H4 (cell line): ENCODE results near the gene LOXL3. TPM values are rescaled to one million over a fixed set of nuclear protein-coding genes. Genes with fewer than 3 reads are reported as not detected.

Experiments used
- DNase-seq: peaks from one replicate; pipeline ENCODE4 v3.0.0-alpha.2; 2015; ENCODE audit warnings: low spot score
- total RNA-seq: library from RNA; depleted of rRNA; stranded (reverse); fragments of >200 nt; shearing (Covaris generic); gene quantifications from 2 replicates; pipeline ENCODE4 v1.2.3, GENCODE V29; 2014; rRNA removed

The LOXL3 gene, protein sequence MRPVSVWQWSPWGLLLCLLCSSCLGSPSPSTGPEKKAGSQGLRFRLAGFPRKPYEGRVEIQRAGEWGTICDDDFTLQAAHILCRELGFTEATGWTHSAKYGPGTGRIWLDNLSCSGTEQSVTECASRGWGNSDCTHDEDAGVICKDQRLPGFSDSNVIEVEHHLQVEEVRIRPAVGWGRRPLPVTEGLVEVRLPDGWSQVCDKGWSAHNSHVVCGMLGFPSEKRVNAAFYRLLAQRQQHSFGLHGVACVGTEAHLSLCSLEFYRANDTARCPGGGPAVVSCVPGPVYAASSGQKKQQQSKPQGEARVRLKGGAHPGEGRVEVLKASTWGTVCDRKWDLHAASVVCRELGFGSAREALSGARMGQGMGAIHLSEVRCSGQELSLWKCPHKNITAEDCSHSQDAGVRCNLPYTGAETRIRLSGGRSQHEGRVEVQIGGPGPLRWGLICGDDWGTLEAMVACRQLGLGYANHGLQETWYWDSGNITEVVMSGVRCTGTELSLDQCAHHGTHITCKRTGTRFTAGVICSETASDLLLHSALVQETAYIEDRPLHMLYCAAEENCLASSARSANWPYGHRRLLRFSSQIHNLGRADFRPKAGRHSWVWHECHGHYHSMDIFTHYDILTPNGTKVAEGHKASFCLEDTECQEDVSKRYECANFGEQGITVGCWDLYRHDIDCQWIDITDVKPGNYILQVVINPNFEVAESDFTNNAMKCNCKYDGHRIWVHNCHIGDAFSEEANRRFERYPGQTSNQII
- 2.0 and 2.4 TPM in 2 replicates for total RNA-seq

DNA sequence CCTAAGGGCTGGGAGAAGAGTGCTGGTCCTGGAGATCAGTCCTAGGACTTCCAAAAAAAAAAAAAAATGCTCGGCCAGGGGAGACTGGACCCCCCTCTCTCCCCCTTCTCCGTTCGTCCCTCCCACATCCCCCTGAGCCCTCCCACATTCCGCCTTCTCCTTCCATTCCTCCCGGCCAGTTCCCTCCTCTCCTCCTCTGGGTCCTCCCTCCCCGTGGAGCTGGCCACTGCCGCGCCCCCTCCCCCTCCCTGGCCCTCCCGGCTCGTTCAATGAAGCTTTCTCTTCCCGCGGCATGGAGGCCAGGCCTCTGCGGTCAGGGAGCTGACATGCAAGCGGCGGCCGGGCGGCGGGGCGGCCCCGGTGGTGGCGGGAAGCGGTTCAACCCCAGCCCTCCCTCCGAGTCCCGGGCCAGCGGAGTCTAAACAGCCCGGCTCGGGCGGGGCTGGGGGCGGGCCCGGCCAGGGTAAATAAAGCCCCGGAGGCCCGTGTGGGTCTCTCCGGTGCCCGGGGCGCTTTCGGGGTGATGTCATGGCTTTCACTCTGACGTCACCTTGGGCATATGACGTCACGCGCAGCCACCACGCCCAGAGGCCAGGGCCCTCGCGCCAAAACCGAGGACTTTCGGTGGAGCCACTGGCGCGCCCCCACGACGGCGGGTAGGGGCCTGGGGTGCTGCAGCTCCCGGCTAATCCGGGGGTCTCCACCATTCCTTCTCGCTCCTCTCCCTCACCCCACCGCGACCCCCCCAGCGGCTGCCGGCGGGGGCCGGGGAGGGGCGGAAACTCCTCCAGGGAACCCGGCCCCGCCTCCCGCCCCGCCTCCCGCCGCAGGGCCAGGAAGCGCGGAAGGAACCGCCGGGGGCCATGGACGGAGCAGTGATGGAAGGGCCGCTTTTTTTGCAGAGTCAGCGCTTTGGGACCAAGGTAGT, at the start of gene LOXL3, which contains the start of gene DOK1:
Gene LOXL3 (minus strand): TSS at position 51 of the 928 bp plus-strand sequence. CDS start 1,308 bp downstream, outside the sequence.
Gene DOK1 (plus strand): TSS at position 829 of the 928 bp plus-strand sequence. CDS start 35 bp downstream, at position 864.
- DNase-seq = peak; percentile 88

DNA sequence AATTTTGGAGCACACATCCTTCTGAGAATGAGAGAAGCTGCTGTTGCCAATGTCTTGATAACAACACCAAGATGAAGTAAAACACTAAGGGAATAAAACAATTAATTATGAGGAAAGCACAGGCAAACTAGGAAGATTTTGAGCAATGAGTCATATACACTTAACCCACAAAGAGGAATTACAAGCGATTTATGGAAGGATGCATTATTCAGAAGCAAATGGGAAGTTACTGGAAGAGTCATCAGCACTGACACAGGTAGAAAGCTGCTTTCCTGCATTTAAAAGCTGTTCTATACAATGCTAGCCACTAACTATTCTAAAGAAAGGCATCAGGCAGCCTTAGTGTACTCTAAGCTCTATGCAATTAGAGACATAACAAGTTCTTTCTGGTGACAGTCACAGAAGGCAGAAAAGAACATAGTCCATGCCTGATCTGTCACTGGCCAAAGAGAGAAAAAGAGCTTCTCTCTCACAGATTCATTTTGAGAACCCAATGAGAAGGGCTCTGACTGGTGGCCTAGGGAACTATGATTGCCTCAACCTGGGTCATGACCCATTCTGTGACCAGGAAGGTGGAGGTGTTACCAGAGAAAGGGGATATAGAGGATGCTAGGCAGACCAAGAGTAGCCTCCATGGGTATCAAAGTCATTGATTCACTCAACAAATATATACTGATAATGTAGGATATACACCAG, 49.0 kb upstream of the LOXL3 start:
- peak; percentile 44 for DNase-seq

DNA sequence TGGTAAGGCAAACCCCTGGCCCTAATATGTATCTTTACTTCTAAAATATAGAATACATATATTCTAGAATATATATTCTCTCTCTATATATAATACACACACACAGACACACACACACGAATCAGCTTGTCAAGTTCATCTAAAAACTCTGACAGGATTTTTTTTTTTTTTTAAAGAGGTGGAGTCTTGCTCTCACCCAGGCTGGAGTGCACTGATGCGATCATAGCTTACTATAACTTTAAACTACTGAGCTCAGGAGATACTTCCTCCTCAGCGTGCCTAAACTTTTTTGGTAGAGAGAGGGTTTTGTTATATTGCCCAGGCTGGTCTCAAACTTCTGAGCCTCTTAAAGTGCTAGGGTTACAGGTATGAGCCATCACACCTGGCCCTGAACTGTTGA, 45.9 kb upstream of the LOXL3 start:
- DNase-seq = no peak

DNA sequence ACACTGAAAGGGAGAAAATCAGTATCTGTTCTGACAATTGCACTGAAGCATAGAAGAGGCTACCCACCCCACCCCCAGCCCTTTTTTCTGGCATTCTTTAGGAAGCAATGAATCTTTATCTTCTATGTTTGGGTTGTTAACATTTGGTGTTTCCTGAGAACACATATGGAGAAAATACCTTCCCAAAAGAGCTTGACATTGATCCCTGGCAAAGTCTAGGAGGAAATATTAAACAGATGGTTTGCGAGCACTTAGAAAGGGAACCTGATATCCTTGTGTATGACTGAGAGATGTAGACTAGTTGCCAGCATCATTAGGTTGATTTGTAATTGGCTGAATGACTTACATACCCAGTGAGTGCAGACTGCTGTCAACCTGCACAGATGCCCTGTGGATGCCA, 43.7 kb upstream of the LOXL3 start:
- no peak for DNase-seq

DNA sequence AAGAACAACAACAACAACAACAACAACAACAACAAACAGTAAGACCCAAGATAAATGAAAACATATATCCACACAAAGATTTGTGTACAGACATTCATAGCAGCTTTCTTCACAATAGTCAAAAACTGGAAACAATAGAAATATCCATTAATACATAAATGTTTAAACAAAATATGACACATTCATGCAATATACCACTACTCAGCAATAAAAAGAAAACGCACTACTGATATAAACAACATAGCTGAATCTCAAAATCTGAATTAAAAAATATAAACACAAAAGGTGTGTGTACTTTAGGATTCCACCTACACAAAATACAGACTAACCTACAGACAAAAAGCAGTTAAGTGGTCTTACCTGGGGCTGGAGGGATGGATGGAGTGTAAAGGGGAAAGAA, 42.8 kb upstream of the LOXL3 start:
- DNase-seq = no peak

DNA sequence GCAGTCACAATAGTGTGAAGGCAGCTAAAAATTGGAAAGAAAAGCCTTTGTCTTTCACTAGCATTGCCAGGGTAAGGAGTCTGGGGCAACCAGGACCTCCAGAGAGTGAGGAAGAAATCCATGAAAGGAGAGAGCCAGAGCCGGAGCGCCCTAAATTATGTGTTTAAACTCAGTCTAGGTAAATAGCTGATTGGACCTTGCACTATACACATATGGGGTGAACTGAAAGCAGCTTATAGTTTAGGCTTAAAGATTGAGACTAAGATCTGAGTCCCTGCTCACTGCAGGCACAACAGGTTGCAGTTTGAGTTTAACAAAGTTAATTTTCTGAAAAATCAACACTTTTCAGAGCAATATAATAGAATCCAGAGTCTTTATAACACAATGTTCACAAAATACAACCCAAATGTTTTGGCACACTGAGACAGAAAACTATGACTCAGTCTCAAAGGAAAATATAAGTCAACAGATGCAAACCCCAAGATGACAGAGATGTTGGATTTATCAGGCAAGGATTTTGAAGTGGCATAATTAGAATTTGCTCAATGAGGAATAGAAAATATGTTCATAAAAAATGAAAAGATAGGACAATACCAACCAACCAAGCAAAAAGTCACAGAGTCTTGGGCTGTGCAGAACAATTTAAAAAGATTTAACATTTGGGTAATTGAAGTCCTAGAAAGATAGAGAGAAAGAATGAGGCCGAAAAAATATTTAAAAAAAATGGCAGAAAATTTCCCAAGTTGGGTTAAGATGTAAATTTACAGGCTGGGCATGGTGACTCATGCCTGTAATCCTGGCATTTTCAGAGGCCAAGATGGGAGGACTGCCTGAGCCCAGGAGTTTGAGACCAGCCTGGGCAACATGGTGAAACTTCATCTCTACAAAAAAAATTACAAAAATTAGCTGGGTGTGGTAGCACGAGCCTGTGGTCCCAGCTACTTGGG, 40.4 kb upstream of the LOXL3 start:
- no peak for DNase-seq

DNA sequence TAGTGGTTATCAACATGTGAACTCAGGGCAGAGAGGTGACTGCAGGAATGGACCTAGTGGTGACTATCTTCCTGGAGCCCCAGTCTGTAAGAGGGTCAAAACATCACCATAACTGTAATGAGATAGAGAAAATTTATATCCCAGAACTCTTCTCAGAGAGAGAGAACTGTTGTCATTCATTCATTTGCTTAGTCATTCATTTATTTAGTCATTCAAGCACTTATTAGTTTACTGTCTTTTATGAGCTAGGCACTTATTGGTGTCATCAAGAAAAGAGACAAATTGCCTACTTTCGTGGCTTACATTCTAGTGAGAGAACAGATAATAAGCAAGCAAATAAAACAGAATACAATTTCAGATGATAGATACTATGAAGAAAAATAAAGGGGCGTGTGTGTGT, 34.9 kb upstream of the LOXL3 start:
- DNase-seq = no peak

DNA sequence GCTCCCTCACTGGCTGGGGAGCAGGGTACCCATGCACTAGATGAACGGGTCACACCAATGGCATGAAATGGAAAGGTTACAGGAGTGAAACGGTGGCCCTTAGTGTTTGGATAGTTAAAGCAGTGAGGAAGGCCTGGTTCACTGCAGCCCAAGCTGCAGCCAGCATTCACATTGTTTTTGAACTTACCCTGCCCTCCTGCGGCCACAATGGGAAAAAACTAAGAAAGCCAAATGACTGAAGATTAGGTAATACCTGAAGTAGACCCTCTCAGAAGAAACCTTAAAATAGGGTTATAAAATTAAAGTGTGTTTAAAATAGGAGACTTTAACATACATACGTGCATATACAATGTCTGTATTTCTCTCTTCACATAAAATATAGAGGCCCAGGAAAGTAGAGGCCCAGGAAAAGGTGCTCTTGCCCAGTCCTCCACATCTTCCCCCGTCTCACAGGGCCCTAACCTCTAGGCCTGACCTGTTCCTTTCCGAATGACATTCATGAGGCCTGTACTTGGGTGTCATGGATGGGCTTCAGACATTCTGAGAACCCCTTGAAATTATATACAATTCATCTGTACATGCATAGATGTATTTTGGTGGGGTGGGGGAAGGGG, 34.0 kb upstream of the LOXL3 start:
- DNase-seq = peak; percentile 65

DNA sequence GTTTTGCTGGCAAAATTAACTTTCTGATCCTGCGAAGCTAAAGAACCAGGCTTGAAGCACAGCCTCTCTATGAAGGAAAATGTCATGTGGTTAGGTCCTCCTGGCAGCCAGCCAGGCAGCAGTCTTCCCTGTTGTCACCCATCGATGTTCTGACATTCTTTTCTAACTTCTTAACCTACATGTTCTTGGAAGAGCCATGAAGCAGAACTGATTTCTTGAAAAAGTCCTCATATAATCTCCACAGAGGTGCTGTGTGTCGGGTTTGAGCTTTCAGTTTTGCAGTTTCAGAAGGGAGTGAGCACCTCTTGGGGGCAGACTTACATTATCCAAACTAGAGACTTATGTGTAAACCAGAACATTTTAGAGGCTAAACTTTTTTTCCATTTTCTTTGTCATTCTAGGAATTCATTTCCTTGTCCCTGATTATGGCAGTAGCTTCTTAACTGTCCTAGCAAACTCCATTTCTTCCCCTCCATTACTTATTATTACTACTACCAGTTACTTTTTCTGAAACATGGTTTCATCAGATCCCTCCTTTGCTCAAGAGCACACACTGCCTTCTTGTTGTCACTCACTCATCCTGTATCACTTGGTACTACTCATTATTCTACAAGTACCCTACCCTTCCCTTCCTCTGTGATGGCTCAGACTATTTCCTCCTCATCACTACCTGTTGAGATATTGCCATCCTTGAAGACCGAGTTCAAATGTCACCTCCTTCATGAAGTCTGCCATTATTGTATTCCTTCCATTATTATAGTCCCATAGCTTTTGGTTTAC, 31.9 kb upstream of the LOXL3 start:
- DNase-seq = no peak

DNA sequence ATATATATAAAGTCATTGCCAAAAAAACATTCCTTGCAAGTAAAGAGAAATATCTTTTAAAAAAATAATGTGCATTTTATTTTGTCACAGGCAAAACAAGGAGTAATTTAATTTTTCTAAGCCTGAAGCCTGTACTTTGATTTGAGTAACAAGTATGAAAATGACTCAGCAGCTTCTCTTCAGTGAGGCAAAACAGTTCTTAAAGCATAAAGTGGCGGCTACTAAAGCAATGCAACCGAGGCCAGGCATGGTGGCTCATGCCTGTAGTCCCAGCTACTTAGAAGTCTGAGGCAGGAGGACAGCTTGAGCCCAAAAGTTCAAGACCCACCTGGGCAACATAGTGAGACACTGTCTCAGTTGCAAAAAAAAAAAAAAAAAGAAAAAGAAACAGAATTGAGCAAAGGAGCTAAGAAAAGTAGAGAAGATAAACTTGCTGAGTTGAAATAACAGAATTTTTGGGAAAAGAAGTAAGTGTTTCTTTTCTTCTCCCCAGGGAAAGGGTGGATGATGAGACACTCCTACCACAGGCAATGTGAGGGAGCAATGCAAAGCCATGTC, 30.4 kb upstream of the LOXL3 start:
- no peak for DNase-seq

DNA sequence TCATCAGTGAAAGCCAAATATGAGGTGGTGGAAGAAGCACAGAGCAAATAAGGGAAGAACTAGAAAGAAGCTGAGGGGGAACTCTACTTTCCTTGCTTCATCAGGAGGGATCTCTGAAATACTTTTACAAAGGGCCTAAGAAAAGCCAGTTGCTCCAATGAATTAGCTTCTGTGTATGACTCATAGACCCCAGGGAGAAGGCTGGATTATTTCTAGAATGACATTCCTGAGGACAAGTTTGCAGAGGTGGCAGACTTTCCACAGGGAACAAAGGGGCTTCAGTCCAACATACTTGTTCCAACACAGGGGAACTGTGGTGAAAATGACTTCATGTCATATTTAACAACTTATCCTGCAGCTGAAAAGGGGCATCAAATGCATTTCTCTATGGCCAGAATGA, 29.8 kb upstream of the LOXL3 start:
- peak; percentile 60 for DNase-seq

DNA sequence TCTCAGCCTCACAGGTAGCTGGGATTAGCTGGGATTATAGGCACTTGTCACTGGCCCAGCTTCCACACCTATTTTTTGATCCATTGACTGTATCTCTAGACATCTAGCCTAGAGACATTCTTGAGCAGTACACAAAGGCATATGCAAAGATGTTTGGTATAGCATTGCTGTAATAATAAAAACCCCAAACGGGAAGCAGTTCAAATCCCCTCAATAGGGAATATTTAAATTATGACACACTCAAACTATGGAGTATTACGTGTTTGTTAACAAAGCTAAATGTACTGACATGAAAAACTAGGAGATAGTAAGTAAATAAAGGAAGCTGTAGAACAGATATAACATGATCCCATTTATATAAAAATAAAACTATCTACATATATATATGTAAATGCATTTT, 28.4 kb upstream of the LOXL3 start:
- DNase-seq = no peak

DNA sequence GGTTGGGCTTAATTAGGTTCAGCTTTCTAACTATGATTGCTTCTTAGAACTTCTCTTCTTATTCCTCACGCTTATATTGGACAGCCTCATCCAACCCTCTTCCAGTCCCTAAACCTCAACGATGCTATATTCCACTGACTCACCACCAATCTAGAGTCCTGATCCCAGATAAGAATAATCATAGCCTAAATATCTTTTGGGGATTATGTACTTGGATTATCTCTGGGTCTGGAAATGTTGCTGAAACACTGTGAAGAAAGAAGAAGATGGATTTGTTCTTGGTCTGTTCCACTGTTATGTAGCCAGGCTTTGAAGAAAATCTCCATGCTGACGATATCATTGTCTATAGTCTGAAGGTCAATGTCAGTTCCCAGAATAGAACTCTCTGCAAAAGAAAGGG, 27.7 kb upstream of the LOXL3 start:
- no peak for DNase-seq

DNA sequence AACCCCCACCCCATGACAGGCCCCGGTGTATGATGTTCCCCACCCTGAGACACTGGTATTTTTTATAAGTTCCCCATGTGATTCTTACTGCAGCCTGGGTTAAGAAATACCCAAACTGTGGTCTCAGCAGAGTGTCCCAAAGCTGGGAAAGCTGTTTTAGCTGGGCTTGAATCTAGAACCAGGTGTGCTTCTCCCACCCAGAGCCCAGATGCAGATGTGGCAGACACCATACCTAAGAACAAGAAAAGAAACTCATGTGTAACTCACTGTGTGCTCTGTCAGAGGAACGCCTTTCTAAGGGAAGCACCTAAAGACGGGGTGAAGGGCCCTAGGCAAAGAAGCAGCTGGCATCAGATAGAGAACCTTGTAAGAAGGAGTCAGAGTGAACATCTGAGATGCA, 24.7 kb upstream of the LOXL3 start:
- no peak for DNase-seq

DNA sequence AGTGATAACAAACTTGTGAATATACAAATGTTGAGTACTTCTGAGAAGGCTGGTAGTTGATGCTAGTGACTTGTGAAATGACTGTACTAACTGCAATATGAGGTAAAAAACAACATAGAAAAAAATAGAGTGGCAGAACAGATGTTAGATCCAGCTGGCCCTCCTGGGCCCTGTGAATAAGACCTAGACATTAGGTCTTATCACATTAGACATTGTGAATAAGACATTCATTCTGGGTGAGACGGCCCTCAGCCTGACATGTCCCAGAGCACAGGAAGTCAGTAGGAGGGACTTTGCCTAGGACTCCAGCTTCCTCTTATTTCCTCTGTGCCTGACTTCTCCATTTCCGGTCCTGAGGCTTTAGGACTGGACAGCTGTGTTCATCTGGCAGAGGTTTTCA, 23.7 kb upstream of the LOXL3 start:
- no peak for DNase-seq

DNA sequence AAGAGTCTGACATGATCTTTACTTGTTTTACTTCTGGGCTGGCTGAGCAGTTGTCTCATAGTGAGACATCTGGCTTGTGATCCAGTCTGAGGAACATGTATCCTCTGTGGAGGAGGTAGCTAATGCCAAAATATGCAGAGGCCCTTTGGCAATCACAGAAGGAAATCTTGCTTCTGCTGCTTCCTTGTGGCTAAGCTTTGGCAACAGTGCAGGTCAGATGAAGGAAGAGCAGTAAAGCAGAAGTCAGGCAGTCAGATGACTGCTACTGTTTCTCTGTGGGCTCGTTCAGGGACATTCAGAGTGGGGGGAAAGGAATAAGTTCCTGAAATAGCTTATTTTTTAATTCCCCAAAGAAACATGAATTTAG, 23.1 kb upstream of the LOXL3 start:
- DNase-seq = no peak

DNA sequence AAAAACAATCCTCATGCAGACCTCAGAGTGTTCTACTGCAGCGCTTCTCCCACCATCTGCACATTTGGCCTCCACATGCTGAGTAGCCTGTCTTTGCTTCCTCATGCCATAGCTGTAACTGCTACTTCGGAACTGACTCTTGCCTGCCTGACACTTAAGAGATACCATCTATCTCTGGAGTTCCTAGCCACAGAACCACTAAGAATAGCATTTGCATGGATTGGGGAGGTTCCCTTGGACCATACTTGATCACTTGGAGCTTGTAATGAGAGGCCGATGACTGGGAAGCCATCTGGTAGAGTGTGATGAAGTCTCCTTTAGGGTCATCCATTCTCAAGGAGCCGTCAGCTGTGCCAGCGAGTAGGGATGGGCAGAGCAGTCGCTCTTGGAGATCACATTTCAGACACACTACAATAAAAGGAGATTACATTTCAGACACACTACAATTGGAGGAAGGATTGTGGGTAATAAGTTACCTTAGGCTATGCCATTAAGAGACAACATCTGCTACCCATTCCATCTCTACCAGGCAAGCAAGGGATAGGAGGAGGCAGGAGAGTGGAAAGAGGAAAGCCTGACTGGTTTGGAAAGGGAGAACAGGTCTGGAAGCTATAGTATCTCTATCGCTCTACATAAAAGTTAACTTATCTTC, 22.6 kb upstream of the LOXL3 start:
- no peak for DNase-seq

DNA sequence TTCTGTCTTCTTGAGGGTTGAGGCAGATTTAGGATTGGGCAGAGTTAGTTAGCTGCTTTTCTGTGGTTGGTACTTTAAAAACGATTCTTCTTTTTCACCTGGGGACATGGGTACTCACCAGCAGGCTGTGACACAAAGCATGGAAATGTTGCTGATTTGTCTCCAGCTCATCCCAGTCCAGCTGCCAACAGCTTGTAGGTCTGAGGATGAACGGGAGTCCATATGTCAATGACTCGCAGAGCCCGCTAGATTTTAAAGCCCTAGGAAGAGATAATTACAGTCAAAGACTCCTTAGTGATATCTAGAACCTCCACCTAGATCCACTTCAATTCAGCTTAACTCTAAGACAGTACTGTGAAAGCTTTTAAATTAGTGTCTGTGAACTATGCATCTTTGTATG, 21.6 kb upstream of the LOXL3 start:
- DNase-seq = no peak
